NCI-H345 treated with DMSO at 0.1 percent for 48 hours (cell line): ENCODE measurements around the gene TTC27.
"Not testable (repeated sequence)": the region's sequence is repeated elsewhere in the genome, so short reads cannot be mapped to it uniquely, and the experiment has no call there.

Experiments
- DNase-seq: peaks from one replicate; lab custom pipeline; 2025; ENCODE audit not compliant: unreplicated experiment; lab: John Stamatoyannopoulos, UW

The TTC27 gene

DNA sequence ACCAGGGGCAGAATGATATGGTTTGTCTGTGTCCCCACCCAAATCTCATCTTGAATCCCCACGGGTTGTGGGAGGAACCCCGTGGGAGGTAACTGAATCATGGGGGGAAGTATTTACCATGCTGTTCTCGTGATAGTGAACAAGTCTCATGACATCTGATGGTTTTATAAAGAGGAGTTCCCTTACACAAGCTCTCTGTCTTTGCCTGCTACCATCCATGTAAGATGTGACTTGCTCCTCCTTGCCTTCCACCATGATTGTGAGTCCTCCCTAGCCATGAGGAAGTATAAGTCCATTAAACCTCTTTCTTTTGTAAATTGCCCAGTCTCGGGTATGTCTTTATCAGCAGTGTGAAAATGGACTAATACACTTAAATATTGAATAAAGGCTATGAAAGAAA lies 218.4 kb downstream of the TTC27 start:
- not testable (repeated sequence) for DNase-seq

DNA sequence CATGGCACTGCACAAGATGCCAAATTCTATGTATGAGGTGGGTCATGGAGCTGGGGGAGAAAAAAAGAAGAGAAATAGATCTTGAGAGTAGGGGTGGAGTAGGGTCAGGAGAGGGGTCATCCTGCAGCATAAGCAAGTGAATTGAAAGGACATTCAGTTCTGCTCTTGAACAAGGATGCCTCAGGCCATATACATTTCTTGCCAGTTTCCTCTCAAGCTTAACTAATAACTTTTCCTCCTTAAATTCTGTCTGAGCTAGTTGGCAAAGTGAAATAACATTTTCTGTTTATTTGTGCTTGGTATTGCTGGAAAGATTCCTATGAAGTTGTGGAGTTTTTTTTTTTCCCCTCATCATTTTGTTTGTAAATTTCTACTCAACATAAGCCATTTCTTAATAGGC lies 219.9 kb downstream of the TTC27 start:
- no peak for DNase-seq

DNA sequence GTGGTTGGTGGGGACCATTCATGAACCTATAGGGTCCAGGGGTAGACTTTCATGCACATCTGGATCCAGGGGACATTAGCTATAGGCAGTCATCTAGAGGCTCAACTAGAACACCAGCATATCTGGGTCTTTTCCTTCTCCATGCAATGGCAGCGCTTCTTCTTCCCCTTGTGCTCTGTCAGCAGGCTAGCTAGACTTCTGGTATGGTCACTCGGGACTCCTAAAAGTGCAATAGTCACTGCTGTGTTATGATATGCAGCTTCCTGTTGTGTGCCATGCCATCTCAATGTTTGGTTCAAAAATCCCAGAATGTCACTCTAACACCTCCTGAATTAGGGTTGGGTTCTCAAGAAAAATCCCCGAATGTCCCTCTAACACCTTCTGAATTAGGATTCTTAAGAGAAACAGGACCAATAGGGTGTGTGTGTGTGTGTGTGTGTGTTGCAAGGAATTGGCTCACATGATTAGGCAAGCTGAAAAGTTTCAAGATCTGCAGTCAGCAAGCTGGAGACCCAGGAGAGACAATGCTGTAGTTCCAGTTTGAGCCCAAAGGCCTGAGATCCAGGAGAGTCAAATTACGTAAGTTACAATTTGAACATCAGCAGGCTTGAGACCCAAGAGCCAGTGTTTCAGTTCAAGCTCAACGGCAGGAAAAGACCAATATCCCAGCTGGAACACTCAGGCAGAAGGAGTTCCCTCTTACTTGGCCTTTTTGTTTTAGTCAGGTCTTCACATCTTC lies 221.8 kb downstream of the TTC27 start:
- no peak for DNase-seq

DNA sequence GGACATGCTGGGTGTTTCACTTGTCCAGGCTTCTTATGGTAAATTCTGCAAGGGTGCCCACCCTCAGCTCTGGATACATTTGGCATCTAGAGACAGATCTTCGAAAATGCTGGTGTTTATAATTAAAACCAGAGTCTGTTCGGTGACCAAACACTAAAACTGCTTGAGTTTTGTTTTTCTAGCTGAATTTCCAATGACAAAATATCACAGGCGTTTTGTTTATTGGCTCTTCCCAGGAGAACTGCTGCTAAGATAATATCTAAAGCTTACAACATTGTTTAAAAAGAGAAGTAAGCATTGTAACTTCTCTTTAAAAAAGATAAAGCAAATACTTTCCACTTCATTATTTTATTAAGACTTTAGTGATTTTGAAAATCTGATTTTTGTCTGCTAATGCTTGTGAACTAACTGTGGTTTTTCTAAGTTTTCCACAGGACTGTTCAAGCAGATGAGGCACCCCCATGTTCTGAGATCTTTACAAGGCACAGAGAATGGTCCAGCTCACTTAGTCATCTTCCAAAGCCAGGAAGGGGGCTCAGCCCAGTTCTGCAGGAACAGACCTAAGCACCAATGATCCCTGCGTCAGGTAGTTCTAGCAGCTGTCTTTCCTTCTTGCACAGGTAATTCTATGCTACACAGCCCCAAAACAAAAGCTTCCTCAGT lies 224.1 kb downstream of the TTC27 start:
- DNase-seq = no peak

DNA sequence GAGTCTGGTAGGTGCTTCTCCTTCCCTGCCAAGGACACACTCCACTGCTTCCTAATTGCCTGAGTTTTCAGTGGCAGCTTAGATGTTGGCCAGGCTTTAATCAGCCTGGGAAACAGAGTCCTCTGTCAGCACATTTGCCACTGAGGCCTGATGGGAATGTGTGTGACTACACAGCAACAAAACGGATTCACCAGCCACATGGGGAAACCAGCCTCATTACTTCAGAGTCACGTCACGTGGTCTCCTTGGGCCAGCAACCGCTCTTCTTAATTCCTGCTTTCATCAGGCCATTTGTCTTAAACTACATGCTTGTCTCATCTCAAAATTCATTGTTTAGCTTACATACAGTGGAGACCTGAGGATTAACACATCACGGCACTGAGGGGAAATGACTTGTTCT lies 225.0 kb downstream of the TTC27 start:
- DNase-seq = no peak

DNA sequence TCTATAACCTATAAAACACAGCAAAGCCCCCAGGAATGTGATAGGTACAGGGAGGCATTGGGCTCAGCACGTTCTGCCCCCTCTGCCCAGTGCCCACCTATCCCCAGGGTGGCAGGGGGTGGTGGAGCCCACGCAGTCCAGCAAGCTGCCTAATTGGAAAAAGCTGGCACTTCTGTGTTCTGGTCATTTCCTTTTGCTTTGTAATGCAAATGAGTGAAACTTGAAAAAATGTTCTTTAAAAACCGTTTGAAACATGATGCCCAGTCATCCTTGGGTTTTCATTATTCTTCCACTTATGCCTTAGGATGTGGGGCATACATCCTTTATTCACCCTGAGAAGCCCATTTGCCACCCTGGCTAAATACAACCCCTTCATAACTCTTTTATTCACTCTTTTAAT lies 229.0 kb downstream of the TTC27 start:
- DNase-seq = no peak

DNA sequence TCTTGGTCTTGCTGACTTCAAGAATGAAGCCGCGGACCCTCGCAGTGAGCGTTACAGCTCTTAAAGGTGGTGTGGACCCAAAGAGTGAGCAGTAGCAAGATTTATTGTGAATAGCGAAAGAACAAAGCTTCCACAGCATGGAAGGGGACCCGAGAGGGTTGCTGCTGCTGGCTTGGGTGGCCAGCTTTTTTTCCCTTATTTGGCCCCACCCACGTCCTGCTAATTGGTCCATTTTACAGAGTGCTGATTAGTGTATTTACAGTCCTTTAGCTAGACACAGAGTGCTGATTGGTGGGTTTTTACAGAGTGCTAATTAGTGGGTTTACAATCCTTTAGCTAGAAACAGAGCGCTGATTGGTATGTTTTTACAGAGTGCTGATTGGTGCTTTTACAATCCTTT lies 230.9 kb downstream of the TTC27 start:
- no peak for DNase-seq

DNA sequence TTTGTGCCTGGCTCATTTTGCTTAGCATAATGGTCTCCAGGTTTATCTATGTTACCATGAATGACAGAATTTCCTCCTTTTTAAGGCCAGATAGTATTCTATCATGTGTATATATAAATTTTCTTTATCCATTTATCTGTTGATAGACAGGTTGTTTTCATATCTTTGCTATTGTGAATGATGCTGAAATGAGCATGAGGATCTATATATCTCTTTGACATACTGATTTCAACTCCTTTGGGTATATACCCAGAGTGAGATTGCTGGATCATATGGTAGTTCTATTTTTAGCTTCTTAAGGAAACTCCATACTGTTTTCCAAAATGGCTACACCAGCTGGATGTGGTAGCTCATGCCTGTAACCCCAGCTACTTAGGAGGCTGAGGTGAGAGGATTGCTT lies 232.5 kb downstream of the TTC27 start:
- DNase-seq = no peak

DNA sequence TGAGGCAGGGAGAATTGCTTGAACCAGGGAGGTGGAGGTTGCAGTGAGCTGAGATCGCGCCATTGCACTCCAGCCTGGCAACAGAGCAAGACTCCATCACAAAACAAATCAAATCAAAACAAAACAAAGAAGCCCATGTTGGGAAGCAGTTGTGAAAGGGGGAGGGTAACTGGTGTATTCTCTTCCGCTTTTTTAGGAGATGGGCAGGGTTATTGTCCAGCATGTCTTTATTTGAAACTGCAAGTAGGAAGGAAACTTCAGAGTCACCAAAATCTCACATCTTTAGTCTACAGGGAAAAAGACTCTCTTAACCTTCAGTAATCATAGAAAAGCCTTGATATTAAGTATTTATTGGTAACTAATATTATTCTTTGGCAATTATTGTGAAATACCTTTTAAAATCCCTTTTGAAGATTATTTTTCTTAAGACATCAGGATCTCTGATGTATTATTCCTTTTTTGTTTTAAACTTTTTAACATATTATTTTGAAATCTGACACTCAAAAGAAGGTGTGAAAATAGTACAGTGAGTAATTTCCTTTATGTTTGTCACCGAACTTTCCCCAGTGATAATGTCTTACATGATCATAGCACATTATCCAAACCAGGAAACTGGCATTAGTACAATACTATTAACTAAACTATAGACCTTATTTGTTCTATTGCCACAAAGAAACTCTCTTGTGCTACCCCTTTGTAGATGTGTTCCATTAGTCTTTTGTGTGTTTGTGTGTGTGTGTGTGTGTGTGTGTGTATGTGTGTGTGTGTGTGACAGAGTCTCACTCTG lies 234.6 kb downstream of the TTC27 start:
- no peak for DNase-seq

DNA sequence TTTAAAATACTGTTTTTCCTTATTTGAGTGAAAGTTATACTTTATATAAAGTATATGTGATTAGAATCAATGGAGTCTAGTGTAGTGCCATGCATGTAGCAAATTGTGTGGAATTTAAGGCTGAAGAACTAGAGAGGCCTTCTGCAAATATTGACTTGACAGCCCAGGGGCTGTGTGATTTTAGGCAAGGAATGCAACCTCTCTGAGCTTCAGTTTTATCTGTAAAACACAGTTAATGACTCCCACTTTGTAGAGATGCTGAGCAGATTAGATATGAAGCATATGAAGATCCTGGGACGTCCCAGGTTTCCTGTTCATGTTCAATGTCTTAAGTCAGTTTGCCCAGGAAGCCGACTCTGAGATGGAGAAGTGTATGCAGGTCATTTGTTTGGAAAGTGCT lies 235.5 kb downstream of the TTC27 start:
- no peak for DNase-seq

DNA sequence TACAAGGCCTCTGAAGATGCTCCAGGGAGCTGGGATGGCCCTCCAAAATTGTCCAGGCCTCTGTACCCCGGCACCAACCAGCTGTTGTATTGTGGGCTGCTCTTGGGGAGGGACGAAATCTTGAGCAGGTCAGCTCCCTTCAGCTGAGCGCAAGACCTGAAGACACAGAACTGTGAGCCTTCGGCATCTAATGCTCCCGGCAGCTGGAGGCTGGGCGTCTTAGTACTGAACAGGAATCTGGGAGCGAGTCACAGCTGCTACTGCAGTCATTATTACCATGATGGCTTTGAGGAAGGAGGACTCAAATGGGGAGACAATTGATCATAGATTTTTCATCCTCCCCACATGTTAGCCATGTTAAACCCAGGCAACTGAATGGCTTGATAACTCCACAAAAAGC lies 236.0 kb downstream of the TTC27 start:
- DNase-seq = no peak

DNA sequence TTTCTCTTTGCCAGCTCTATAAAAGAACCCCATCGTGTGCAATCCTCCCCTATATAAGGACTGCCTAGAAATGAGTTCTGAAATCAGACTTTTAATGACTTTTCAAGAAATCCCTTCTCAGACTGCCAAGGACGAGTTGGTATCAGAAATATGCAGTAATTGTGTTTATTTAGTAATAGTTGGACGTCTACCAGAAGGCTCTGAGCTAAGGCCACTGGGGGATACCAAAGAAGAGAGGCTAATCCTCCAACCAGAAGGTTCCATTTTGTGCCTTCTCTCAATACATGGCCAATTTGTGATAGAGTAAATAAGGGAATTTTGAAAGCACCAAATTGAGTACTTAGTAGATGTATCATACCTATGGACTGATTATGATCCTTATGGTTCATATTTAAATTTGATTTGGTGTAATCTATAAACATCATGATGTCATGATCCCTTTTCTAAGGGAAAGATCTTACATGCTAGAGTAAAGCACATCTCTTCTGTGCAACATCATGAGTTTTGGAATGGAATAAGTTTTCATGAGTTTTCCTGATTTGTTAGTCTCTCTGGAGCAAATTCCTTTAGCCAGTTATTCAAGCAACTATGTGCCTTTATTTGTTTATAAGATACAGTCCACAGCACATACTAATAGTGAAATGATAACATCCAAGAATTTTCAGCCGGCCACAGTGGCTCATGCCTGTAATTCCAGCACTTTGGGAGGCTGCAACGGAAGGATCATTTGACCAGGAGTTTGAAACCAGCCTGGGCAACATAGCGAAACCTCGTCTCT lies 236.7 kb downstream of the TTC27 start:
- DNase-seq = no peak

DNA sequence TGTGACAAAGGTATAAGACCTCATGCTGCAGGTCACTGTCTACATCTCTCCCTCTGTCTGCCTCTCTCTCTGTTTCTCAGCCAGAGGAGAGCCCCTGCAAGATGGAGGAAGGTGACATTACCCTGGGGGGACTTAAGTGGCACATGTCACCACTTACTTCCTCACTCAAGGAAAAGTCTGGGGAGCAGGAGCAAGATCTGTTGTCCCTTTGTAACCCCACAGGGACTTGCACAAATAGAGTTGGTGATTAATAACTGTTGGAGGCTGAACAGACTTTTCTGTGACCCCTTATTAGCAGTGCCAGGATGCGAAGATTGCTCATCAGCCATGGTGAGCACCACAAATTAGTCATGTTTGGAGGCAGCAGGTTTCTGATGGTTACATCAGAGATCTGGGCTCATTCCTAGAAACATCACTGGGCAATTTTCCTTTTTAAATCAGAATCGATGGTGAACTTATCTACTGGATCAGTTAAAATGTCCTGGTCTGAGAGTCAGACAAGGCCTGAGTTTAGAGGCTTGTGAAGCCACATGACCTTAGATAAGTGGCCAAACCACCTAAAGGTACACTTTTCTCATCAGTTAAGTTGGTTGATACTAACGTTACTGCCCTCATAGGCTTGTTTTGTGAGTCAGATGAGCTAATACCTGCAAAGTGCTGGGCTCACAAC lies 237.7 kb downstream of the TTC27 start:
- no peak for DNase-seq

DNA sequence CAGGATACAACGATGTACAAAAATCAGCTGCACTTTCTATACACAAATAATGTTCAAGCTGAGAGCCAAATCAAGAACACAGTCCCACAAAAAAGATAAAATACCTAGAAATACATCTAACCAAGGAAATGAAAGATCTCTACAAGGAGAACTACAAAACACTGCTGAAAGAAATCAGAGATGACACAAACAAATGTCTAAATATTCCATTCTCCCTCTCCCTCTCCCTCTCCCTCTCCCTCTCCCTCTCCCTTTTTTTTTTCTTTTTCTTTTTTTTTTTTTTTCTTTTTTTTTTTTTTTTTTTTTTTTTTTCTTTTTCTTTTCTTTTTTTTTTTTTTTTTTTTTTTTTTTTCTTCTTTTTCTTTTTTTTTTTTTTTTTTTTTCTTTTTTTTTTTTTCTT lies 238.6 kb downstream of the TTC27 start:
- DNase-seq = not testable (repeated sequence)
